Activated B cell treated with CpG ODN at 0.5 μM for 24 hours (primary cell): ENCODE measurements around the gene CLIC6. TPM values are rescaled to one million over a fixed set of nuclear protein-coding genes. Genes with fewer than 3 reads are reported as not detected.
A peak's percentile ranks its signal among the peaks of the same experiment; 100 is the strongest.

Experiments
- ATAC-seq: fragments of 200-7000 bp; cut with Tn5 transposase; one replicate; pipeline ENCODE4 v1.10.0; 2021; ENCODE audit warnings: low read depth, mild to moderate bottlenecking, moderate library complexity
- CTCF ChIA-PET: fragments of 350-600 bp; sonication (Branson Sonifier 250); formaldehyde crosslinking; loops from one replicate; lab custom pipeline; 2021; ENCODE audit warnings: antibody characterized with exemption; lab: Charles Lee
- POLR2A ChIA-PET: fragments of 350-600 bp; sonication (Branson Sonifier 250); formaldehyde crosslinking; loops from one replicate; lab custom pipeline; 2021; ENCODE audit warnings: antibody characterized with exemption; lab: Charles Lee
- DNase-seq: peaks from one replicate; pipeline ENCODE4 v3.0.0; 2022
- H3K27ac Mint-ChIP-seq: one replicate; pipeline ENCODE4 v1.8.0; 2020; ENCODE audit warnings: mixed read lengths
- H3K27me3 Mint-ChIP-seq: one replicate; pipeline ENCODE4 v1.8.0; 2021; ENCODE audit warnings: mixed read lengths
- H3K36me3 Mint-ChIP-seq: one replicate; pipeline ENCODE4 v1.8.0; 2021; ENCODE audit warnings: low read depth, mixed read lengths
- H3K4me1 Mint-ChIP-seq: one replicate; pipeline ENCODE4 v1.8.0; 2021; ENCODE audit warnings: mixed read lengths
- H3K4me3 Mint-ChIP-seq: one replicate; pipeline ENCODE4 v1.8.0; 2020; ENCODE audit warnings: mild to moderate bottlenecking, mixed read lengths
- H3K9me3 Mint-ChIP-seq: one replicate; pipeline ENCODE4 v1.8.0; 2020; ENCODE audit warnings: mixed read lengths
- intact Hi-C: fragments of 100-400 bp; cut with micrococcal nuclease; formaldehyde crosslinking; loops from one replicate; pipeline ENCODE4 v1.15.1; 2024
- total RNA-seq: library from RNA; stranded (reverse); gene quantifications from 2 replicates; pipeline ENCODE4 v1.2.3, GENCODE V29; 2022
- TF ChIP-seq, protein P1 (sequence below): fragments of 200-600 bp; IDR thresholded peaks from one replicate; pipeline ENCODE4 v1.8.0; 2022; ENCODE audit warnings: antibody characterized with exemption, mild to moderate bottlenecking

CLIC6 gene
- total RNA-seq, 1 donor from 2014 or later = not detected

DNA sequence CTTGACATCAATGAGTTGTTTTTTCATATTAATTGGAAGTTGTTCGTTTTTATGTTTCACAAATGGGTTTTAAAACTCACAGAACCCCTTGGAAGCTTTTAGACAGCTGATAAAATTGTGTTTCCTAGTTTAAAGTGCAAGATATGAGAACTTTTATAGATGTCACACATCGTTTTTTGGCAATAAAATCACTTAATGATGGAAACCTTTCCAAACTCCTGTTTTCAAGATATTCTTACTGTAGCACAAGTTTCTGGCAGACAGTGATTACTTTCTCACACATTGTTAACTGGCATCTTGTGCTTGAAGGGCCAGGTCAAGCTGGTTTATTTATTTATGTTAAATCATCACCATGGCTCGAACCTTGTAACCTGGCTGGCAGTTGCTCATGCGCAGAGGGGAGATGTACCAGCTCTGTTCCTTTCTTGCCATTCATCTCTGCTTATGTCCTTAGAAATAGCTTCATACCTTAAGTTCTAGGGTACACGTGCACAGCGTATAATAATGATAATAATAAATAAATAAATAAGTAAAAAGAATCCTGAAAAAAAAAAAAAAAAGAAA lies 43.7 kb upstream of the CLIC6 start:
- H3K27me3 Mint-ChIP-seq = peaks cover 14% of the 10 kb centered on the region
- no peak overlapping the region for H3K27ac Mint-ChIP-seq
- DNase-seq (no peak), ATAC-seq (no peak)
- intact Hi-C loops = no loop called here
- no peaks in the 10 kb centered on the region for H3K36me3 Mint-ChIP-seq
- POLR2A ChIA-PET = no interaction called here
- CTCF ChIA-PET = interaction anchor here (1.1 to 1.6 kb wide), 2 partner anchors 22 to 263 kb away, joined by 4 to 5 read pairs; no protein-coding TSS in a partner anchor
- H3K4me1 Mint-ChIP-seq = peaks cover 6% of the 10 kb centered on the region
- no peaks in the 10 kb centered on the region for H3K9me3 Mint-ChIP-seq
- H3K4me3 Mint-ChIP-seq = no peak overlapping the region
- TF ChIP-seq, protein P1, sequence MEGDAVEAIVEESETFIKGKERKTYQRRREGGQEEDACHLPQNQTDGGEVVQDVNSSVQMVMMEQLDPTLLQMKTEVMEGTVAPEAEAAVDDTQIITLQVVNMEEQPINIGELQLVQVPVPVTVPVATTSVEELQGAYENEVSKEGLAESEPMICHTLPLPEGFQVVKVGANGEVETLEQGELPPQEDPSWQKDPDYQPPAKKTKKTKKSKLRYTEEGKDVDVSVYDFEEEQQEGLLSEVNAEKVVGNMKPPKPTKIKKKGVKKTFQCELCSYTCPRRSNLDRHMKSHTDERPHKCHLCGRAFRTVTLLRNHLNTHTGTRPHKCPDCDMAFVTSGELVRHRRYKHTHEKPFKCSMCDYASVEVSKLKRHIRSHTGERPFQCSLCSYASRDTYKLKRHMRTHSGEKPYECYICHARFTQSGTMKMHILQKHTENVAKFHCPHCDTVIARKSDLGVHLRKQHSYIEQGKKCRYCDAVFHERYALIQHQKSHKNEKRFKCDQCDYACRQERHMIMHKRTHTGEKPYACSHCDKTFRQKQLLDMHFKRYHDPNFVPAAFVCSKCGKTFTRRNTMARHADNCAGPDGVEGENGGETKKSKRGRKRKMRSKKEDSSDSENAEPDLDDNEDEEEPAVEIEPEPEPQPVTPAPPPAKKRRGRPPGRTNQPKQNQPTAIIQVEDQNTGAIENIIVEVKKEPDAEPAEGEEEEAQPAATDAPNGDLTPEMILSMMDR = no peak

DNA sequence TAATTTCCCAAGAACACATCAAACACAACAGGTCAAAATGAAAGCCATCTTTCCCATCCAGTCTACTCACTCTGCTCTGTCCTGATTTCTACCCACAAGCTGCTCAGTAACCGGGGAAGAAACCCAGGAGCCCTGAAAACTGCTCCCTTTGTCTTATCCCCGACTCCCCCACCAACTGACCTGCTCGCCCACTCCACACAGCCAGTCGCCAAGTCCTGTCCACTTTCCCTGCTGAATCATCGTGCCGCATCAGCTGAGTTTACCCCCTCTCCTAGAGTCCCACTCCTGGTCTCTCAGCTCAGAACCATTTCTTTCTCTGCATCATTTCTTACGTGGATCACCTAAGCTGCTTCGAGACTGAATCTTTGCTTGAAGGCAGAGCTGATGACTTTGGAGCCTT lies 42.7 kb upstream of the CLIC6 start:
- H3K4me1 Mint-ChIP-seq = peaks cover 6% of the 10 kb centered on the region
- ATAC-seq (no peak), DNase-seq (no peak)
- no peaks in the 10 kb centered on the region for H3K36me3 Mint-ChIP-seq
- ChIA-PET CTCF (interaction anchor here (1.6 to 2.5 kb wide), 2 partner anchors 259 to 264 kb away, joined by 4 to 8 read pairs; no protein-coding TSS in a partner anchor), POLR2A (no interaction called here)
- H3K27ac Mint-ChIP-seq = no peak overlapping the region
- no peak overlapping the region for H3K4me3 Mint-ChIP-seq
- intact Hi-C loops = no loop called here
- TF ChIP-seq, protein P1 = no peak
- peaks cover 14% of the 10 kb centered on the region for H3K27me3 Mint-ChIP-seq
- no peaks in the 10 kb centered on the region for H3K9me3 Mint-ChIP-seq

DNA sequence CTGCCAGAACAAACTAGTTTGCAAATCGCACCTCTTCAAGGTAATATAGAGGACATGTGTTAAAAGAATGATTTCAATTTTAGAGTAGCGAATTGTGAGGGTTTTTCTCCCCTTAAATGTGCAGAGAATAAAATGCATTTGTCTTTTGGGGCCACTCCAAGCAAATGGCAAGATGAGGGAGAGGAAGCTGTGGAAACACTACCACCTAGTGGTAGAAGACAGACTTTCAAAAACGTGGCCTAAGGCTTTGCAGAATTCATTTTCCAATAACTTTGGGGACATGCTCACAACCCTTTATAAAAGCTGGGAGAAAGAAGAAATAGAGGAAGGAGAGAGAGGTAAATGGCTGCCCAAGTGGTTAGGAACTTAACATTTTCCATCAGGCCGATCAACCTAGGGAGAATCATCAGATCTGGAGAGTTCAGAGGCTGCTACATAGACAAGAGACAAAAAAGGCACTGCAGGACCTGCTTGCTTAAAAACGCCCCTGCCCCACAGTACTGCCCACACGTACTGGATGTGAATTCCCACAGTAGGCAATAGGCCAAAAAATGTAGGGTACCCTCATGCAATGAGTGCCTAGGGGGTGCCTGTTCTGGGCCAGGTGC lies 38.2 kb upstream of the CLIC6 start:
- intact Hi-C loops = loop anchor here (1.0 to 2.0 kb wide), 6 partner anchors 16 to 706 kb away; partner anchors contain the start of gene RCAN1
- peak; percentile 75 for ATAC-seq
- Mint-ChIP-seq H3K36me3 (no peaks in the 10 kb centered on the region), H3K27ac (no peak overlapping the region), H3K9me3 (no peaks in the 10 kb centered on the region), H3K4me1 (no peaks in the 10 kb centered on the region), H3K27me3 (peaks cover 8% of the 10 kb centered on the region), H3K4me3 (no peak overlapping the region)
- no peak for DNase-seq
- CTCF ChIA-PET = interaction anchor here (0.6 to 2.2 kb wide), 8 partner anchors 13 to 1397 kb away, joined by 3 to 10 read pairs (median 4); no protein-coding TSS in a partner anchor
- TF ChIP-seq, protein P1 = no peak
- POLR2A ChIA-PET = interaction anchor here (0.7 kb wide), 1 partner anchor 26 kb away, joined by 3 read pairs; no protein-coding TSS in a partner anchor

DNA sequence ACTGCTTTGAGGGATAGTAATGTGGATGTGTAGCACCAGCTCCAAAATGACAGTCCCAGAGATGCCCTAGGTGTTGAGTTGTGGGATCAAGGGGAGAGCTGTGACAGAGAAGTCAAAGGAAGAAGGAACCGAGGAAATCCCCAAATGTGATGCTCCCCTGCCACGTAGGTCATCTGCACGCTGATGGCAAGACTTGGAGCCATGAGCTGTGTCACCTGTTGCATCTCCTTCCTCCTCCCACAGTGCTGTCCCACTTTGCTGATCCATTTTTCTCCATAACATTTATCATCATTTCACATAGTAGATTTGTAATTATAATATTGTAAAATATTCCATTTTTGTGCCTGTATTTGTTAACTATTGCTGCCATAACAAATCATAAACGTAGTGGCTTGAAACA lies 36.3 kb upstream of the CLIC6 start:
- no peaks in the 10 kb centered on the region for H3K4me1 Mint-ChIP-seq
- intact Hi-C loops = no loop called here
- H3K4me3 Mint-ChIP-seq = no peak overlapping the region
- H3K27me3 Mint-ChIP-seq = peaks cover 3% of the 10 kb centered on the region
- ChIA-PET CTCF (interaction anchor here (1.5 to 2.2 kb wide), 3 partner anchors 259 to 270 kb away, joined by 4 to 10 read pairs (median 8); no protein-coding TSS in a partner anchor), POLR2A (no interaction called here)
- TF ChIP-seq, protein P1 = no peak
- no peaks in the 10 kb centered on the region for H3K9me3 Mint-ChIP-seq
- no peaks in the 10 kb centered on the region for H3K36me3 Mint-ChIP-seq
- no peak for ATAC-seq
- no peak overlapping the region for H3K27ac Mint-ChIP-seq
- DNase-seq = no peak

DNA sequence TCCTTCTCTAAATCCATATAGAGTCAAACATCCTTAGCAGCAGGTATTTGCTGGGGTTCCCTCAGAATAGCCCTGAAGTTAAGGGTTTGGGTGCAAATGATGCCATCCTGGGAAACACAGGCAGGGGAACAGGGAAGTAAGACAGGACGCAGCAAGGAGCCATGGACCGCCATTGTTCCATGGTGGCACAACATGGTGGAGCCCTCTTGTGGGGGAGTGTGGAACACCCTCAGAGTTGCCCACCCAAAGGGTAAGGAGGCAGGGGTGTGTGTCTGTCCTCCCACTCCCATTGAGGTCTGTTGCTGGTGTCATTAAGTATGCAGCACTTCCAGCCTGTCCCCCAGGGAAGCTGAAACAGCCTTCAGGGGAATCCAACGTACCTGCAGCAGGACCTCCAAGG lies 33.5 kb upstream of the CLIC6 start:
- peaks cover 3% of the 10 kb centered on the region for H3K27me3 Mint-ChIP-seq
- ATAC-seq (peak; percentile 25), DNase-seq (no peak)
- intact Hi-C loops = no loop called here
- ChIA-PET CTCF (no interaction called here), POLR2A (no interaction called here)
- no peak overlapping the region for H3K4me3 Mint-ChIP-seq
- TF ChIP-seq, protein P1 = no peak
- no peak overlapping the region for H3K27ac Mint-ChIP-seq
- H3K36me3 Mint-ChIP-seq = no peaks in the 10 kb centered on the region
- peaks cover 5% of the 10 kb centered on the region for H3K4me1 Mint-ChIP-seq
- H3K9me3 Mint-ChIP-seq = no peaks in the 10 kb centered on the region
